HepG2 (cell line): Measurements from ENCODE around the gene SLC16A4. TPM values are rescaled to one million over a fixed set of nuclear protein-coding genes. Genes with fewer than 3 reads are reported as not detected.
A peak's percentile ranks its signal among the peaks of the same experiment; 100 is the strongest.

Experiments
- JUND ChIP-seq: sonication (generic); formaldehyde crosslinking; IDR thresholded peaks from 2 replicates; pipeline ENCODE4 v1.8.0; 2022; ENCODE audit warnings: mild to moderate bottlenecking, missing genetic modification reagents
- POGZ ChIP-seq: sonication (generic); formaldehyde crosslinking; IDR thresholded peaks from 2 replicates; pipeline ENCODE4 v1.4.0; 2020; ENCODE audit warnings: mild to moderate bottlenecking, missing genetic modification reagents
- SALL1 ChIP-seq: sonication (generic); formaldehyde crosslinking; IDR thresholded peaks from 2 replicates; pipeline ENCODE4 v1.8.0; 2022; ENCODE audit warnings: mild to moderate bottlenecking, missing genetic modification reagents
- ZNF253 ChIP-seq: sonication (generic); formaldehyde crosslinking; IDR thresholded peaks from 2 replicates; pipeline ENCODE4 v1.8.0; 2022; ENCODE audit warnings: mild to moderate bottlenecking, missing genetic modification reagents, borderline replicate concordance
- polyA plus RNA-seq, 8 experiments: library from polyadenylated mRNA; depleted of rRNA in 3 of 8; stranded (reverse) in 7 of 8; unstranded in 1 of 8; fragments of >200 nt; fragmentation: Illumina TruSeq in 4 of 8; extraction: Trizol in 4 of 8; gene quantifications; 2 replicates each; pipeline versions ENCODE4 v1.2.1 to v1.2.3, GENCODE V29; 2011 to 2016; ENCODE audit warnings: low read depth in 4 of 8, missing spikeins in 1 of 8, mixed read lengths in 1 of 8; ENCODE audit not compliant: insufficient read depth in 1 of 8
- total RNA-seq, 5 experiments: library from RNA; depleted of rRNA; stranded (reverse); fragments of >200 nt; fragmentation: Illumina TruSeq; extraction: Trizol; gene quantifications; 2 replicates each; pipeline ENCODE4 v1.2.3, GENCODE V29; 2016; ENCODE audit warnings: low read depth in 1 of 5
- TF ChIP-seq, protein P1 (sequence below), 2 experiments: sonication (generic) in 1 of 2; formaldehyde crosslinking in 1 of 2; IDR thresholded peaks; 2 replicates each; pipeline versions ENCODE4 v1.6.1 to v1.9.0; 2014 to 2022; ENCODE audit warnings: antibody characterized with exemption in 1 of 2, borderline replicate concordance in 1 of 2, inconsistent platforms in 1 of 2, low read depth in 1 of 2, missing genetic modification reagents in 1 of 2
- TF ChIP-seq, protein P2 (sequence below): sonication (generic); formaldehyde crosslinking; IDR thresholded peaks from 2 replicates; pipeline ENCODE4 v1.4.0; 2020; ENCODE audit warnings: mild to moderate bottlenecking, missing genetic modification reagents, borderline replicate concordance
- TF ChIP-seq, protein P3 (sequence below): sonication (generic); formaldehyde crosslinking; IDR thresholded peaks from 2 replicates; pipeline ENCODE4 v1.9.0; 2021; ENCODE audit warnings: missing genetic modification reagents, mild to moderate bottlenecking, borderline replicate concordance
- TF ChIP-seq, protein P4 (sequence below): sonication (generic); formaldehyde crosslinking; IDR thresholded peaks from 2 replicates; pipeline ENCODE4 v1.5.0; 2020; ENCODE audit warnings: mild to moderate bottlenecking, missing genetic modification reagents, borderline replicate concordance

SLC16A4 gene
- total and polyA plus RNA-seq, 2 of the 13 experiments (the other 11 are each of a cell fraction or from before 2014, with no cell fraction given): 1.1 to 1.5 TPM

DNA sequence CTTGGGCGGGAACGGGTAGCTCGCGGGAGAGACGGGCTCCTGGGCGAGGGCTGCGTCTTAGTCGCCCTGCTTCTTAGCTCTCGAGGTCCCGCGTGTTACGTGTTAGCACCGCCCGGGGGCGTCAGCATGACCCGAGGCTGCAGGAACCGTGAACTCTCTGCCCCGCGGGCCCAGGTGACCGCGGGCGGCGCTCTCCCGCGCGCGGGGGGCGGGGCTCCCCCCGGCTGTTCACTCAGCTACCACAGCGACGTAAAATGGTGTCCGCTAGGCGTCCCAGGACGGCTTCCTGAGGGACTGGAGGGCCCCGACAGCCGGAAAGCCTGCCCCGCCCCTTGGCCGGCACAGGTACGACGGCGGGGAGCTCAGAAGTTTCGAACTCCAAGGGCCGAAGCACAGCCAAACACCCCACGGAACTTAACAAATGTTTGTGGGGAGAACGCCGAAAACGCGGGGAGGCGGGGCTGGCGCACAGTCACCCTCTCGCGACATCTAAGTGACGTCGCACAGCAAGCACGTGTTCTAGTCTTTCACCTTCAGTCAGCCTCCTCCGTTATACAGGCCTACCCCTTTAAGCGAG, 52.4 kb downstream of the SLC16A4 start (continued):
- TF ChIP-seq, protein P1, sequence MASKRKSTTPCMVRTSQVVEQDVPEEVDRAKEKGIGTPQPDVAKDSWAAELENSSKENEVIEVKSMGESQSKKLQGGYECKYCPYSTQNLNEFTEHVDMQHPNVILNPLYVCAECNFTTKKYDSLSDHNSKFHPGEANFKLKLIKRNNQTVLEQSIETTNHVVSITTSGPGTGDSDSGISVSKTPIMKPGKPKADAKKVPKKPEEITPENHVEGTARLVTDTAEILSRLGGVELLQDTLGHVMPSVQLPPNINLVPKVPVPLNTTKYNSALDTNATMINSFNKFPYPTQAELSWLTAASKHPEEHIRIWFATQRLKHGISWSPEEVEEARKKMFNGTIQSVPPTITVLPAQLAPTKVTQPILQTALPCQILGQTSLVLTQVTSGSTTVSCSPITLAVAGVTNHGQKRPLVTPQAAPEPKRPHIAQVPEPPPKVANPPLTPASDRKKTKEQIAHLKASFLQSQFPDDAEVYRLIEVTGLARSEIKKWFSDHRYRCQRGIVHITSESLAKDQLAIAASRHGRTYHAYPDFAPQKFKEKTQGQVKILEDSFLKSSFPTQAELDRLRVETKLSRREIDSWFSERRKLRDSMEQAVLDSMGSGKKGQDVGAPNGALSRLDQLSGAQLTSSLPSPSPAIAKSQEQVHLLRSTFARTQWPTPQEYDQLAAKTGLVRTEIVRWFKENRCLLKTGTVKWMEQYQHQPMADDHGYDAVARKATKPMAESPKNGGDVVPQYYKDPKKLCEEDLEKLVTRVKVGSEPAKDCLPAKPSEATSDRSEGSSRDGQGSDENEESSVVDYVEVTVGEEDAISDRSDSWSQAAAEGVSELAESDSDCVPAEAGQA (IDR thresholded peaks at IDR 0.05; ENCODE audit: low read depth): peak; percentile 53; the same call in 1 of the 2 replicates
- TF ChIP-seq, protein P1 (CRISPR knock-in tag; IDR thresholded peaks at IDR 0.05; ENCODE audit: borderline replicate concordance): no peak; the same call in 1 of the 2 replicates
- TF ChIP-seq, protein P2, sequence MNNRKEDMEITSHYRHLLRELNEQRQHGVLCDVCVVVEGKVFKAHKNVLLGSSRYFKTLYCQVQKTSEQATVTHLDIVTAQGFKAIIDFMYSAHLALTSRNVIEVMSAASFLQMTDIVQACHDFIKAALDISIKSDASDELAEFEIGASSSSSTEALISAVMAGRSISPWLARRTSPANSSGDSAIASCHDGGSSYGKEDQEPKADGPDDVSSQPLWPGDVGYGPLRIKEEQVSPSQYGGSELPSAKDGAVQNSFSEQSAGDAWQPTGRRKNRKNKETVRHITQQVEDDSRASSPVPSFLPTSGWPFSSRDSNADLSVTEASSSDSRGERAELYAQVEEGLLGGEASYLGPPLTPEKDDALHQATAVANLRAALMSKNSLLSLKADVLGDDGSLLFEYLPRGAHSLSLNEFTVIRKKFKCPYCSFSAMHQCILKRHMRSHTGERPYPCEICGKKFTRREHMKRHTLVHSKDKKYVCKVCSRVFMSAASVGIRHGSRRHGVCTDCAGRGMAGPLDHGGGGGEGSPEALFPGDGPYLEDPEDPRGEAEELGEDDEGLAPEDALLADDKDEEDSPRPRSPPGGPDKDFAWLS (CRISPR knock-in tag): no peak
- TF ChIP-seq, protein P3, sequence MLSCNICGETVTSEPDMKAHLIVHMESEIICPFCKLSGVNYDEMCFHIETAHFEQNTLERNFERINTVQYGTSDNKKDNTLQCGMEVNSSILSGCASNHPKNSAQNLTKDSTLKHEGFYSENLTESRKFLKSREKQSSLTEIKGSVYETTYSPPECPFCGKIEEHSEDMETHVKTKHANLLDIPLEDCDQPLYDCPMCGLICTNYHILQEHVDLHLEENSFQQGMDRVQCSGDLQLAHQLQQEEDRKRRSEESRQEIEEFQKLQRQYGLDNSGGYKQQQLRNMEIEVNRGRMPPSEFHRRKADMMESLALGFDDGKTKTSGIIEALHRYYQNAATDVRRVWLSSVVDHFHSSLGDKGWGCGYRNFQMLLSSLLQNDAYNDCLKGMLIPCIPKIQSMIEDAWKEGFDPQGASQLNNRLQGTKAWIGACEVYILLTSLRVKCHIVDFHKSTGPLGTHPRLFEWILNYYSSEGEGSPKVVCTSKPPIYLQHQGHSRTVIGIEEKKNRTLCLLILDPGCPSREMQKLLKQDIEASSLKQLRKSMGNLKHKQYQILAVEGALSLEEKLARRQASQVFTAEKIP: no peak
- TF ChIP-seq, protein P4, sequence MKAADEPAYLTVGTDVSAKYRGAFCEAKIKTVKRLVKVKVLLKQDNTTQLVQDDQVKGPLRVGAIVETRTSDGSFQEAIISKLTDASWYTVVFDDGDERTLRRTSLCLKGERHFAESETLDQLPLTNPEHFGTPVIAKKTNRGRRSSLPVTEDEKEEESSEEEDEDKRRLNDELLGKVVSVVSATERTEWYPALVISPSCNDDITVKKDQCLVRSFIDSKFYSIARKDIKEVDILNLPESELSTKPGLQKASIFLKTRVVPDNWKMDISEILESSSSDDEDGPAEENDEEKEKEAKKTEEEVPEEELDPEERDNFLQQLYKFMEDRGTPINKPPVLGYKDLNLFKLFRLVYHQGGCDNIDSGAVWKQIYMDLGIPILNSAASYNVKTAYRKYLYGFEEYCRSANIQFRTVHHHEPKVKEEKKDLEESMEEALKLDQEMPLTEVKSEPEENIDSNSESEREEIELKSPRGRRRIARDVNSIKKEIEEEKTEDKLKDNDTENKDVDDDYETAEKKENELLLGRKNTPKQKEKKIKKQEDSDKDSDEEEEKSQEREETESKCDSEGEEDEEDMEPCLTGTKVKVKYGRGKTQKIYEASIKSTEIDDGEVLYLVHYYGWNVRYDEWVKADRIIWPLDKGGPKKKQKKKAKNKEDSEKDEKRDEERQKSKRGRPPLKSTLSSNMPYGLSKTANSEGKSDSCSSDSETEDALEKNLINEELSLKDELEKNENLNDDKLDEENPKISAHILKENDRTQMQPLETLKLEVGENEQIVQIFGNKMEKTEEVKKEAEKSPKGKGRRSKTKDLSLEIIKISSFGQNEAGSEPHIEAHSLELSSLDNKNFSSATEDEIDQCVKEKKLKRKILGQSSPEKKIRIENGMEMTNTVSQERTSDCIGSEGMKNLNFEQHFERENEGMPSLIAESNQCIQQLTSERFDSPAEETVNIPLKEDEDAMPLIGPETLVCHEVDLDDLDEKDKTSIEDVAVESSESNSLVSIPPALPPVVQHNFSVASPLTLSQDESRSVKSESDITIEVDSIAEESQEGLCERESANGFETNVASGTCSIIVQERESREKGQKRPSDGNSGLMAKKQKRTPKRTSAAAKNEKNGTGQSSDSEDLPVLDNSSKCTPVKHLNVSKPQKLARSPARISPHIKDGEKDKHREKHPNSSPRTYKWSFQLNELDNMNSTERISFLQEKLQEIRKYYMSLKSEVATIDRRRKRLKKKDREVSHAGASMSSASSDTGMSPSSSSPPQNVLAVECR (CRISPR knock-in tag): peak; percentile 91
- peak; percentile 74; the same call in 1 of the 2 replicates for TF ChIP-seq ZNF253 (CRISPR knock-in tag)
- peak; percentile 75 for TF ChIP-seq POGZ (CRISPR knock-in tag)
- peak; percentile 67; the same call in 1 of the 2 replicates for TF ChIP-seq JUND (CRISPR knock-in tag)
- peak; percentile 87 for TF ChIP-seq SALL1 (CRISPR knock-in tag)
